OCI-LY3 (cell line): ENCODE results near the gene CACNB1.

Experiments used
- EZH2phosphoT487 ChIP-seq: fragments of 200-600 bp; shearing (Covaris generic); IDR thresholded peaks from 2 replicates; pipeline ENCODE4 v1.6.1; 2018; ENCODE audit warnings: antibody characterized with exemption, mixed run types, low read depth
- TF ChIP-seq, protein P1 (sequence below): fragments of 200-600, 300-600 bp; sonication (generic); IDR thresholded peaks from 2 replicates; pipeline ENCODE4 v1.5.1; 2014; ENCODE audit warnings: antibody characterized with exemption, low read length, low read depth

DNA sequence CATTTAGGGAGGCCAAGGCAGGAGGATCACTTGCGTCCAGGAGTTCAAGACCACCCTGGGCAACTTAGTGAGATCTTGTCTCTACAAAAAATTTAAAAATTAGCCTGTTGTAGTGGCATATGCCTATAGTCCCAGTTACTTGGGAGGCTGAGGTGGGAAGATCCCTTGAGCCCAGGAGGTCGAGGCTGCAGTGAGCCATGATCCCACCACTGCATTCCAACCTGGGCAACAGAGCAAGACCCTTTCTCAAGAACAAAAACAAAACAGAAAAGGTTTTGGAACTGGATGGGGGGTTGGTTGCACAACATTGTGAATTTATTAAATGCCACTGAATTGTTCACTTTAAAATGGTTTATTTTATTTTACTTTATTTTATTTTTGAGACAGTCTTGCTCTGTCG, 67.3 kb downstream of the CACNB1 start:
- TF ChIP-seq, protein P1, sequence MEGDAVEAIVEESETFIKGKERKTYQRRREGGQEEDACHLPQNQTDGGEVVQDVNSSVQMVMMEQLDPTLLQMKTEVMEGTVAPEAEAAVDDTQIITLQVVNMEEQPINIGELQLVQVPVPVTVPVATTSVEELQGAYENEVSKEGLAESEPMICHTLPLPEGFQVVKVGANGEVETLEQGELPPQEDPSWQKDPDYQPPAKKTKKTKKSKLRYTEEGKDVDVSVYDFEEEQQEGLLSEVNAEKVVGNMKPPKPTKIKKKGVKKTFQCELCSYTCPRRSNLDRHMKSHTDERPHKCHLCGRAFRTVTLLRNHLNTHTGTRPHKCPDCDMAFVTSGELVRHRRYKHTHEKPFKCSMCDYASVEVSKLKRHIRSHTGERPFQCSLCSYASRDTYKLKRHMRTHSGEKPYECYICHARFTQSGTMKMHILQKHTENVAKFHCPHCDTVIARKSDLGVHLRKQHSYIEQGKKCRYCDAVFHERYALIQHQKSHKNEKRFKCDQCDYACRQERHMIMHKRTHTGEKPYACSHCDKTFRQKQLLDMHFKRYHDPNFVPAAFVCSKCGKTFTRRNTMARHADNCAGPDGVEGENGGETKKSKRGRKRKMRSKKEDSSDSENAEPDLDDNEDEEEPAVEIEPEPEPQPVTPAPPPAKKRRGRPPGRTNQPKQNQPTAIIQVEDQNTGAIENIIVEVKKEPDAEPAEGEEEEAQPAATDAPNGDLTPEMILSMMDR: no peak
- TF ChIP-seq EZH2phosphoT487: no peak
